Caco-2 (cell line): ENCODE measurements around the gene WDFY2. TPM values are rescaled to one million over a fixed set of nuclear protein-coding genes. Genes with fewer than 3 reads are reported as not detected.

ENCODE experiments used
- BruUV-seq: library from RNA; stranded (reverse); fragments of 400-500 nt; replicated peaks from 2 replicates; lab custom pipeline; 2021; lab: Mats Ljungman, UMichigan
- CTCF ChIA-PET: fragments of 300-600 bp; sonication (Branson Sonifier 250); formaldehyde crosslinking; loops from one replicate; lab custom pipeline; 2022; ENCODE audit warnings: antibody characterized with exemption; lab: Charles Lee
- POLR2A ChIA-PET: fragments of 300-600 bp; sonication (Branson Sonifier 250); formaldehyde crosslinking; loops from one replicate; lab custom pipeline; 2022; ENCODE audit warnings: antibody characterized with exemption; lab: Charles Lee
- DNase-seq, 2 experiments: peaks; one replicate each; pipeline versions ENCODE4 v3.0.0 to v3.0.0-alpha.2; 2020 to 2022
- H3K27me3 ChIP-seq: replicated peaks from 2 replicates; pipeline ENCODE4 v1.6.0; 2011; ENCODE audit warnings: low read length; ENCODE audit not compliant: control insufficient read depth, insufficient read depth
- H3K36me3 ChIP-seq: 2 replicates; pipeline ENCODE4 v1.5.1; 2011; ENCODE audit warnings: low read length; ENCODE audit not compliant: control insufficient read depth, insufficient read depth
- H3K4me1 ChIP-seq: fragments of 250-450 bp; sonication (Bioruptor Pico); 2 replicates; pipeline ENCODE4 v1.5.1; 2020; ENCODE audit warnings: mild to moderate bottlenecking
- H3K4me3 ChIP-seq: 2 replicates; pipeline ENCODE4 v1.5.1; 2011; ENCODE audit warnings: low read depth, mild to moderate bottlenecking, control low read depth, low read length
- H3K9me3 ChIP-seq: fragments of 250-450 bp; sonication (Bioruptor Pico); 2 replicates; pipeline ENCODE4 v1.5.1; 2020; ENCODE audit warnings: mild to moderate bottlenecking, moderate library complexity
- H3K27ac Mint-ChIP-seq: one replicate; pipeline ENCODE4 v1.8.0; 2022; ENCODE audit warnings: mixed read lengths; ENCODE audit not compliant: unreplicated experiment
- H3K27me3 Mint-ChIP-seq: one replicate; pipeline ENCODE4 v1.8.0; 2022; ENCODE audit warnings: mixed read lengths; ENCODE audit not compliant: insufficient read depth, unreplicated experiment
- H3K36me3 Mint-ChIP-seq: one replicate; pipeline ENCODE4 v1.8.0; 2022; ENCODE audit warnings: mild to moderate bottlenecking, mixed read lengths; ENCODE audit not compliant: insufficient read depth, unreplicated experiment
- H3K4me1 Mint-ChIP-seq: one replicate; pipeline ENCODE4 v1.8.0; 2022; ENCODE audit warnings: low read depth, mixed read lengths; ENCODE audit not compliant: unreplicated experiment
- H3K4me3 Mint-ChIP-seq: one replicate; pipeline ENCODE4 v1.8.0; 2022; ENCODE audit warnings: mild to moderate bottlenecking, moderate library complexity, mixed read lengths; ENCODE audit not compliant: unreplicated experiment
- H3K9me3 Mint-ChIP-seq: one replicate; pipeline ENCODE4 v1.8.0; 2022; ENCODE audit warnings: mixed read lengths; ENCODE audit not compliant: unreplicated experiment
- CTCF ChIP-seq, 2 experiments: fragments of 200-600 bp in 1 of 2; IDR thresholded peaks; 1 replicate in 1 of 2; 2 replicates in 1 of 2; pipeline versions ENCODE4 v1.5.1 to v1.8.0; 2011 to 2022; ENCODE audit warnings: antibody characterized with exemption in 1 of 2, control low read depth in 1 of 2, inconsistent platforms in 1 of 2, low read depth in 1 of 2, low read length in 1 of 2, mild to moderate bottlenecking in 1 of 2, moderate library complexity in 1 of 2; ENCODE audit not compliant: insufficient read depth in 1 of 2, severe bottlenecking in 1 of 2, unreplicated experiment in 1 of 2
- intact Hi-C: fragments of 100-400 bp; cut with micrococcal nuclease; formaldehyde crosslinking; loops from one replicate; pipeline ENCODE4 v1.10.0; 2022; ENCODE audit not compliant: unreplicated experiment
- total RNA-seq: library from RNA; stranded (reverse); gene quantifications from 2 replicates; pipeline ENCODE4 v1.2.3, GENCODE V29; 2022

WDFY2 gene
- total RNA-seq, 1 experiment from 2014 or later = 9.2 TPM

- BruUV-seq = no TSS peak
- Histone ChIP-seq H3K4me1 (no peaks in the 10 kb centered on the region), H3K4me3 (no peak overlapping the region), H3K36me3 (no peaks in the 10 kb centered on the region), H3K9me3 (no peaks in the 10 kb centered on the region), H3K27me3 (no peaks in the 10 kb centered on the region)
- Mint-ChIP-seq H3K36me3 (no peaks in the 10 kb centered on the region), H3K4me3 (no peak overlapping the region), H3K4me1 (no peaks in the 10 kb centered on the region), H3K9me3 (no peaks in the 10 kb centered on the region), H3K27me3 (peaks cover 4% of the 10 kb centered on the region), H3K27ac (no peak overlapping the region)
- ChIA-PET CTCF (interaction anchor here (0.6 kb wide), 1 partner anchor 34 kb away, joined by 4 read pairs; no protein-coding TSS in a partner anchor), POLR2A (no interaction called here)
- intact Hi-C loops = no loop called here
- no peak for TF ChIP-seq CTCF (IDR thresholded peaks at IDR 0.05; ENCODE audit: insufficient read depth in 1 of 2, low read depth in 1 of 2, low read length in 1 of 2, severe bottlenecking in 1 of 2, unreplicated experiment in 1 of 2)
- DNase-seq = no peak
Measured at GRCh38 chr13:51551416-51551815, 32.8 kb upstream of the WDFY2 start.

- Mint-ChIP-seq H3K27ac (no peak overlapping the region), H3K27me3 (peaks cover 4% of the 10 kb centered on the region), H3K4me1 (no peaks in the 10 kb centered on the region), H3K36me3 (no peaks in the 10 kb centered on the region), H3K4me3 (no peak overlapping the region), H3K9me3 (no peaks in the 10 kb centered on the region)
- no peaks in the 10 kb centered on the region for H3K36me3 ChIP-seq
- no peaks in the 10 kb centered on the region for H3K4me1 ChIP-seq
- H3K27me3 ChIP-seq = no peaks in the 10 kb centered on the region
- H3K9me3 ChIP-seq = no peaks in the 10 kb centered on the region
- CTCF ChIA-PET = interaction anchor here (0.6 to 1.6 kb wide), 2 partner anchors 34 to 246 kb away, joined by 4 read pairs; no protein-coding TSS in a partner anchor
- H3K4me3 ChIP-seq = no peak overlapping the region
- DNase-seq = no peak
- TF ChIP-seq CTCF (IDR thresholded peaks at IDR 0.05; ENCODE audit: insufficient read depth in 1 of 2, low read depth in 1 of 2, low read length in 1 of 2, severe bottlenecking in 1 of 2, unreplicated experiment in 1 of 2) = no peak
- intact Hi-C loops = no loop called here
- no TSS peak for BruUV-seq
- POLR2A ChIA-PET = no interaction called here
Measured at GRCh38 chr13:51552027-51552426, 32.2 kb upstream of the WDFY2 start.

GRCh38 chr13:51553531-51553930 is 30.7 kb upstream of the WDFY2 start:
- ChIA-PET POLR2A (no interaction called here), CTCF (no interaction called here)
- Histone ChIP-seq H3K9me3 (no peaks in the 10 kb centered on the region), H3K27me3 (no peaks in the 10 kb centered on the region), H3K36me3 (no peaks in the 10 kb centered on the region), H3K4me3 (no peak overlapping the region), H3K4me1 (no peaks in the 10 kb centered on the region)
- H3K36me3 Mint-ChIP-seq = no peaks in the 10 kb centered on the region
- H3K9me3 Mint-ChIP-seq = no peaks in the 10 kb centered on the region
- peaks cover 7% of the 10 kb centered on the region for H3K4me1 Mint-ChIP-seq
- peaks cover 4% of the 10 kb centered on the region for H3K27me3 Mint-ChIP-seq
- no peak for DNase-seq
- intact Hi-C loops = no loop called here
- H3K4me3 Mint-ChIP-seq = no peak overlapping the region
- no TSS peak for BruUV-seq
- no peak for TF ChIP-seq CTCF (IDR thresholded peaks at IDR 0.05; ENCODE audit: insufficient read depth in 1 of 2, low read depth in 1 of 2, low read length in 1 of 2, severe bottlenecking in 1 of 2, unreplicated experiment in 1 of 2)
- H3K27ac Mint-ChIP-seq = no peak overlapping the region
